GM23338 (cell line): ENCODE results near the gene MRPL38. TPM values are rescaled to one million over a fixed set of nuclear protein-coding genes. Genes with fewer than 3 reads are reported as not detected.

Experiments
- ATAC-seq: fragments of 200-7000 bp; cut with Tn5 transposase; 3 replicates; pipeline ENCODE4 v1.9.1; 2020
- DNase-seq: peaks from one replicate; pipeline ENCODE4 v3.0.0-alpha.2; 2015; ENCODE audit warnings: low spot score
- H2AFZ ChIP-seq: fragments of 200-600 bp; sonication (generic); 2 replicates; pipeline ENCODE4 v1.8.0; 2016; ENCODE audit warnings: antibody characterized with exemption, mild to moderate bottlenecking, moderate library complexity
- H3F3A ChIP-seq: fragments of 200-600 bp; sonication (generic); replicated peaks from 2 replicates; pipeline ENCODE4 v1.8.0; 2017; ENCODE audit warnings: antibody characterized with exemption, mixed run types, low read depth
- H3K27ac ChIP-seq: fragments of 200-600 bp; sonication (generic); 2 replicates; pipeline ENCODE4 v1.6.1; 2016; ENCODE audit warnings: low read depth
- H3K27me3 ChIP-seq: fragments of 200-600 bp; sonication (generic); 2 replicates; pipeline ENCODE4 v1.8.0; 2016; ENCODE audit warnings: mild to moderate bottlenecking, mixed run types, moderate library complexity; ENCODE audit not compliant: insufficient read depth
- H3K36me3 ChIP-seq: fragments of 200-600 bp; sonication (generic); 2 replicates; pipeline ENCODE4 v1.8.0; 2016; ENCODE audit warnings: mild to moderate bottlenecking; ENCODE audit not compliant: insufficient read depth
- H3K4me1 ChIP-seq: fragments of 200-600 bp; sonication (generic); 2 replicates; pipeline ENCODE4 v1.8.0; 2016; ENCODE audit warnings: mild to moderate bottlenecking, moderate library complexity; ENCODE audit not compliant: insufficient read depth
- H3K4me2 ChIP-seq: fragments of 200-600 bp; sonication (generic); 2 replicates; pipeline ENCODE4 v1.7.1; 2017; ENCODE audit warnings: mixed run types
- H3K4me3 ChIP-seq: fragments of 200-600 bp; sonication (generic); 2 replicates; pipeline ENCODE4 v1.6.1; 2016; ENCODE audit warnings: mixed run types
- H3K79me2 ChIP-seq: fragments of 200-600 bp; sonication (generic); replicated peaks from 2 replicates; pipeline ENCODE4 v1.8.0; 2017; ENCODE audit warnings: mild to moderate bottlenecking; ENCODE audit not compliant: insufficient read depth
- H3K9me2 ChIP-seq: fragments of 200-600 bp; sonication (generic); 2 replicates; pipeline ENCODE4 v1.8.0; 2017; ENCODE audit not compliant: insufficient read depth
- H4K20me1 ChIP-seq: fragments of 200-600 bp; sonication (generic); replicated peaks from 2 replicates; pipeline ENCODE4 v1.8.0; 2017; ENCODE audit warnings: mild to moderate bottlenecking; ENCODE audit not compliant: insufficient read depth
- H3K27ac Mint-ChIP-seq: 2 replicates; pipeline ENCODE4 v1.8.0; 2020; ENCODE audit warnings: inconsistent platforms, mild to moderate bottlenecking, moderate library complexity, mixed read lengths
- H3K27me3 Mint-ChIP-seq: 3 replicates; pipeline ENCODE4 v1.8.0; 2022; ENCODE audit warnings: low read depth, mild to moderate bottlenecking, moderate library complexity, mixed read lengths, inconsistent platforms; ENCODE audit not compliant: insufficient read depth, poor library complexity
- H3K36me3 Mint-ChIP-seq: 3 replicates; pipeline ENCODE4 v1.8.0; 2021; ENCODE audit warnings: low read depth, mild to moderate bottlenecking, inconsistent platforms, moderate library complexity, mixed read lengths
- H3K4me1 Mint-ChIP-seq: 3 replicates; pipeline ENCODE4 v1.8.0; 2020; ENCODE audit warnings: mild to moderate bottlenecking, inconsistent platforms, mixed read lengths
- H3K4me3 Mint-ChIP-seq: 3 replicates; pipeline ENCODE4 v1.8.0; 2021; ENCODE audit warnings: moderate library complexity, mild to moderate bottlenecking, inconsistent platforms, mixed read lengths
- H3K9me3 Mint-ChIP-seq: 3 replicates; pipeline ENCODE4 v1.8.0; 2020; ENCODE audit warnings: moderate library complexity, mild to moderate bottlenecking, inconsistent platforms, mixed read lengths
- JUNB ChIP-seq: IDR thresholded peaks from one replicate; pipeline ENCODE4 v1.6.1; 2016; ENCODE audit warnings: antibody characterized with exemption; ENCODE audit not compliant: unreplicated experiment
- NANOG ChIP-seq: IDR thresholded peaks from 2 replicates; pipeline ENCODE4 v1.6.1; 2016; ENCODE audit warnings: antibody characterized with exemption, borderline replicate concordance
- STAT1 ChIP-seq: IDR thresholded peaks from one replicate; pipeline ENCODE4 v1.6.1; 2016; ENCODE audit warnings: antibody characterized with exemption; ENCODE audit not compliant: unreplicated experiment
- ZNF114 ChIP-seq: fragments of 250-450 bp; sonication (Bioruptor Pico); IDR thresholded peaks from 2 replicates; pipeline ENCODE4 v1.5.0; 2020; ENCODE audit warnings: mild to moderate bottlenecking, moderate library complexity
- polyA plus RNA-seq: library from polyadenylated mRNA; unstranded; fragments of >200 nt; fragmentation: Nextera tagmentation; extraction: Ambion mirVana; gene quantifications from 2 replicates; pipeline ENCODE4 v1.2.1, GENCODE V29; 2016
- total RNA-seq: library from RNA; depleted of rRNA; stranded (reverse); fragments of >200 nt; shearing (Covaris generic); gene quantifications from 2 replicates; pipeline ENCODE4 v1.2.3, GENCODE V29; 2014
- TF ChIP-seq, protein P1 (sequence below): fragments of 250-450 bp; sonication (Bioruptor Pico); IDR thresholded peaks from 2 replicates; pipeline ENCODE4 v1.5.0; 2020; ENCODE audit warnings: mild to moderate bottlenecking, moderate library complexity
- TF ChIP-seq, protein P2 (sequence below), 2 experiments: fragments of 200-600 bp in 1 of 2; sonication (generic) in 1 of 2; conservative IDR thresholded peaks; 2 replicates each; pipeline versions ENCODE4 v1.5.1 to v1.6.1; 2016 to 2017; ENCODE audit warnings: antibody characterized with exemption in 2 of 2, low read depth in 2 of 2, mild to moderate bottlenecking in 2 of 2, moderate library complexity in 1 of 2
- TF ChIP-seq, protein P3 (sequence below): IDR thresholded peaks from 2 replicates; pipeline ENCODE4 v1.6.1; 2016; ENCODE audit warnings: antibody characterized with exemption

The MRPL38 gene
- total and polyA plus RNA-seq, 2 experiments from 2014 or later = 63.6 to 90.0 TPM

DNA sequence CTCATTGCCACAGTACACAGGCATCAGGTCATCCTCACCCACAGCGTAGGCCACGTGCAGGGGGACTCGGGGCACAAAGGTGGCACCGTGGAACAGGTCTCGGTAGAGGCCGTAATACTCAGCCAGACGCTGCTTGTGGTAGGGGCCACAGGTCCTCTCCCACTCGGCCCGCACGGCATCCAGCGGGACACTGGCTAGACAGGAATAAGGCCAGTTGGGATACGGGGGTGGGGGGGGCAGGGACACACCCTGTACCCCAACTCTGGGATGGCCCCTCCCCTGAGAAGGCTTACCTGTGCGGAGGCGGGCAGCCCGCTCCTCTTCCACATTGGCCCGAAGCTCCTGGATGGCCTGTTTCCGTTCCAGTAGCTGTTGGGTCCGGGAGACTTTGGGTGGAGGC, 3.0 kb downstream of the MRPL38 start:
- Mint-ChIP-seq H3K4me1 (peaks cover 8% of the 10 kb centered on the region; the same call in 2 of the 3 replicates), H3K36me3 (peaks cover 40% of the 10 kb centered on the region), H3K27me3 (peaks cover 3% of the 10 kb centered on the region), H3K4me3 (no peak overlapping the region), H3K9me3 (no peaks in the 10 kb centered on the region), H3K27ac (no peak overlapping the region)
- no peaks in the 10 kb centered on the region for H3K9me2 ChIP-seq
- DNase-seq (no peak), ATAC-seq (no peak)
- H3K27ac ChIP-seq = no peak overlapping the region
- H3K36me3 ChIP-seq = peaks cover 13% of the 10 kb centered on the region
- peaks cover 42% of the 10 kb centered on the region for H3F3A ChIP-seq
- no peak overlapping the region for H3K4me2 ChIP-seq
- TF ChIP-seq, protein P1, sequence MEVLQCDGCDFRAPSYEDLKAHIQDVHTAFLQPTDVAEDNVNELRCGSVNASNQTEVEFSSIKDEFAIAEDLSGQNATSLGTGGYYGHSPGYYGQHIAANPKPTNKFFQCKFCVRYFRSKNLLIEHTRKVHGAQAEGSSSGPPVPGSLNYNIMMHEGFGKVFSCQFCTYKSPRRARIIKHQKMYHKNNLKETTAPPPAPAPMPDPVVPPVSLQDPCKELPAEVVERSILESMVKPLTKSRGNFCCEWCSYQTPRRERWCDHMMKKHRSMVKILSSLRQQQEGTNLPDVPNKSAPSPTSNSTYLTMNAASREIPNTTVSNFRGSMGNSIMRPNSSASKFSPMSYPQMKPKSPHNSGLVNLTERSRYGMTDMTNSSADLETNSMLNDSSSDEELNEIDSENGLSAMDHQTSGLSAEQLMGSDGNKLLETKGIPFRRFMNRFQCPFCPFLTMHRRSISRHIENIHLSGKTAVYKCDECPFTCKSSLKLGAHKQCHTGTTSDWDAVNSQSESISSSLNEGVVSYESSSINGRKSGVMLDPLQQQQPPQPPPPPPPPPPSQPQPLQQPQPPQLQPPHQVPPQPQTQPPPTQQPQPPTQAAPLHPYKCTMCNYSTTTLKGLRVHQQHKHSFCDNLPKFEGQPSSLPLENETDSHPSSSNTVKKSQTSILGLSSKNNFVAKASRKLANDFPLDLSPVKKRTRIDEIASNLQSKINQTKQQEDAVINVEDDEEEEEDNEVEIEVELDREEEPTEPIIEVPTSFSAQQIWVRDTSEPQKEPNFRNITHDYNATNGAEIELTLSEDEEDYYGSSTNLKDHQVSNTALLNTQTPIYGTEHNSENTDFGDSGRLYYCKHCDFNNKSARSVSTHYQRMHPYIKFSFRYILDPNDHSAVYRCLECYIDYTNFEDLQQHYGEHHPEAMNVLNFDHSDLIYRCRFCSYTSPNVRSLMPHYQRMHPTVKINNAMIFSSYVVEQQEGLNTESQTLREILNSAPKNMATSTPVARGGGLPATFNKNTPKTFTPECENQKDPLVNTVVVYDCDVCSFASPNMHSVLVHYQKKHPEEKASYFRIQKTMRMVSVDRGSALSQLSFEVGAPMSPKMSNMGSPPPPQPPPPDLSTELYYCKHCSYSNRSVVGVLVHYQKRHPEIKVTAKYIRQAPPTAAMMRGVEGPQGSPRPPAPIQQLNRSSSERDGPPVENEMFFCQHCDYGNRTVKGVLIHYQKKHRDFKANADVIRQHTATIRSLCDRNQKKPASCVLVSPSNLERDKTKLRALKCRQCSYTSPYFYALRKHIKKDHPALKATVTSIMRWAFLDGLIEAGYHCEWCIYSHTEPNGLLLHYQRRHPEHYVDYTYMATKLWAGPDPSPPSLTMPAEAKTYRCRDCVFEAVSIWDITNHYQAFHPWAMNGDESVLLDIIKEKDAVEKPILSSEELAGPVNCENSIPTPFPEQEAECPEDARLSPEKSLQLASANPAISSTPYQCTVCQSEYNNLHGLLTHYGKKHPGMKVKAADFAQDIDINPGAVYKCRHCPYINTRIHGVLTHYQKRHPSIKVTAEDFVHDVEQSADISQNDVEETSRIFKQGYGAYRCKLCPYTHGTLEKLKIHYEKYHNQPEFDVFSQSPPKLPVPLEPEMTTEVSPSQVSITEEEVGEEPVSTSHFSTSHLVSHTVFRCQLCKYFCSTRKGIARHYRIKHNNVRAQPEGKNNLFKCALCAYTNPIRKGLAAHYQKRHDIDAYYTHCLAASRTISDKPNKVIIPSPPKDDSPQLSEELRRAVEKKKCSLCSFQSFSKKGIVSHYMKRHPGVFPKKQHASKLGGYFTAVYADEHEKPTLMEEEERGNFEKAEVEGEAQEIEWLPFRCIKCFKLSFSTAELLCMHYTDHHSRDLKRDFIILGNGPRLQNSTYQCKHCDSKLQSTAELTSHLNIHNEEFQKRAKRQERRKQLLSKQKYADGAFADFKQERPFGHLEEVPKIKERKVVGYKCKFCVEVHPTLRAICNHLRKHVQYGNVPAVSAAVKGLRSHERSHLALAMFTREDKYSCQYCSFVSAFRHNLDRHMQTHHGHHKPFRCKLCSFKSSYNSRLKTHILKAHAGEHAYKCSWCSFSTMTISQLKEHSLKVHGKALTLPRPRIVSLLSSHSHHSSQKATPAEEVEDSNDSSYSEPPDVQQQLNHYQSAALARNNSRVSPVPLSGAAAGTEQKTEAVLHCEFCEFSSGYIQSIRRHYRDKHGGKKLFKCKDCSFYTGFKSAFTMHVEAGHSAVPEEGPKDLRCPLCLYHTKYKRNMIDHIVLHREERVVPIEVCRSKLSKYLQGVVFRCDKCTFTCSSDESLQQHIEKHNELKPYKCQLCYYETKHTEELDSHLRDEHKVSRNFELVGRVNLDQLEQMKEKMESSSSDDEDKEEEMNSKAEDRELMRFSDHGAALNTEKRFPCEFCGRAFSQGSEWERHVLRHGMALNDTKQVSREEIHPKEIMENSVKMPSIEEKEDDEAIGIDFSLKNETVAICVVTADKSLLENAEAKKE = no peak
- TF ChIP-seq JUNB = no peak
- TF ChIP-seq ZNF114 (CRISPR knock-in tag) = no peak
- no peak for TF ChIP-seq NANOG
- TF ChIP-seq, protein P2, sequence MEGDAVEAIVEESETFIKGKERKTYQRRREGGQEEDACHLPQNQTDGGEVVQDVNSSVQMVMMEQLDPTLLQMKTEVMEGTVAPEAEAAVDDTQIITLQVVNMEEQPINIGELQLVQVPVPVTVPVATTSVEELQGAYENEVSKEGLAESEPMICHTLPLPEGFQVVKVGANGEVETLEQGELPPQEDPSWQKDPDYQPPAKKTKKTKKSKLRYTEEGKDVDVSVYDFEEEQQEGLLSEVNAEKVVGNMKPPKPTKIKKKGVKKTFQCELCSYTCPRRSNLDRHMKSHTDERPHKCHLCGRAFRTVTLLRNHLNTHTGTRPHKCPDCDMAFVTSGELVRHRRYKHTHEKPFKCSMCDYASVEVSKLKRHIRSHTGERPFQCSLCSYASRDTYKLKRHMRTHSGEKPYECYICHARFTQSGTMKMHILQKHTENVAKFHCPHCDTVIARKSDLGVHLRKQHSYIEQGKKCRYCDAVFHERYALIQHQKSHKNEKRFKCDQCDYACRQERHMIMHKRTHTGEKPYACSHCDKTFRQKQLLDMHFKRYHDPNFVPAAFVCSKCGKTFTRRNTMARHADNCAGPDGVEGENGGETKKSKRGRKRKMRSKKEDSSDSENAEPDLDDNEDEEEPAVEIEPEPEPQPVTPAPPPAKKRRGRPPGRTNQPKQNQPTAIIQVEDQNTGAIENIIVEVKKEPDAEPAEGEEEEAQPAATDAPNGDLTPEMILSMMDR (conservative IDR thresholded peaks at IDR 0.05; ENCODE audit: low read depth in 2 of 2) = no peak
- TF ChIP-seq, protein P3, sequence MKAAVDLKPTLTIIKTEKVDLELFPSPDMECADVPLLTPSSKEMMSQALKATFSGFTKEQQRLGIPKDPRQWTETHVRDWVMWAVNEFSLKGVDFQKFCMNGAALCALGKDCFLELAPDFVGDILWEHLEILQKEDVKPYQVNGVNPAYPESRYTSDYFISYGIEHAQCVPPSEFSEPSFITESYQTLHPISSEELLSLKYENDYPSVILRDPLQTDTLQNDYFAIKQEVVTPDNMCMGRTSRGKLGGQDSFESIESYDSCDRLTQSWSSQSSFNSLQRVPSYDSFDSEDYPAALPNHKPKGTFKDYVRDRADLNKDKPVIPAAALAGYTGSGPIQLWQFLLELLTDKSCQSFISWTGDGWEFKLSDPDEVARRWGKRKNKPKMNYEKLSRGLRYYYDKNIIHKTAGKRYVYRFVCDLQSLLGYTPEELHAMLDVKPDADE = no peak
- TF ChIP-seq STAT1 = no peak
- H3K27me3 ChIP-seq = no peaks in the 10 kb centered on the region
- H3K4me1 ChIP-seq = peaks cover 15% of the 10 kb centered on the region
- H4K20me1 ChIP-seq = peaks cover 6% of the 10 kb centered on the region; the same call in 1 of the 2 replicates
- H2AFZ ChIP-seq = no peak overlapping the region
- H3K79me2 ChIP-seq = peaks cover 15% of the 10 kb centered on the region
- H3K4me3 ChIP-seq = no peak overlapping the region
